ENCODE results near the gene CDH13.

The CDH13 gene

GRCh38 chr16:82629441-82630027, 2.8 kb downstream of the CDH13 start:
- no peak for DNase-seq

- no peak for DNase-seq
Measured at GRCh38 chr16:82630219-82630618, 3.5 kb downstream of the CDH13 start.

- DNase-seq: no peak
Measured at GRCh38 chr16:82630688-82631087, 3.9 kb downstream of the CDH13 start.

GRCh38 chr16:82631701-82632685, 5.2 kb downstream of the CDH13 start:
- no peak for DNase-seq

- DNase-seq: no peak
Measured at GRCh38 chr16:82633964-82634600, 7.3 kb downstream of the CDH13 start.

- DNase-seq: no peak
Measured at GRCh38 chr16:82634955-82635610, 8.3 kb downstream of the CDH13 start.

GRCh38 chr16:82636485-82636884, 9.7 kb downstream of the CDH13 start:
- DNase-seq: no peak

- DNase-seq: no peak
Measured at GRCh38 chr16:82636958-82637357, 10.2 kb downstream of the CDH13 start.

GRCh38 chr16:82638095-82638798, 11.5 kb downstream of the CDH13 start:
- DNase-seq: no peak

- DNase-seq: no peak
Measured at GRCh38 chr16:82639263-82639662, 12.5 kb downstream of the CDH13 start.

GRCh38 chr16:82639666-82640336, 13.0 kb downstream of the CDH13 start:
- no peak for DNase-seq

GRCh38 chr16:82641336-82641984, 14.7 kb downstream of the CDH13 start:
- DNase-seq: no peak

- DNase-seq: no peak
Measured at GRCh38 chr16:82643136-82643535, 16.4 kb downstream of the CDH13 start.

- DNase-seq: no peak
Measured at GRCh38 chr16:82643936-82644630, 17.3 kb downstream of the CDH13 start.

GRCh38 chr16:82646504-82646903, 19.7 kb downstream of the CDH13 start:
- no peak for DNase-seq

GRCh38 chr16:82649766-82650165, 23.0 kb downstream of the CDH13 start:
- DNase-seq: no peak

- no peak for DNase-seq
Measured at GRCh38 chr16:82650804-82651203, 24.0 kb downstream of the CDH13 start.

- no peak for DNase-seq
Measured at GRCh38 chr16:82651921-82652601, 25.3 kb downstream of the CDH13 start.

- DNase-seq: no peak
Measured at GRCh38 chr16:82652826-82653225, 26.1 kb downstream of the CDH13 start.
